ENCODE measurements around the gene FXR2. TPM values are rescaled to one million over a fixed set of nuclear protein-coding genes. Genes with fewer than 3 reads are reported as not detected.
A peak's percentile ranks its signal among the peaks of the same experiment; 100 is the strongest.
"Not testable (repeated sequence)": the region's sequence is repeated elsewhere in the genome, so short reads cannot be mapped to it uniquely, and the experiment has no call there.

FXR2 gene
- total RNA-seq, 1 donor from 2014 or later: 111 TPM

DNA sequence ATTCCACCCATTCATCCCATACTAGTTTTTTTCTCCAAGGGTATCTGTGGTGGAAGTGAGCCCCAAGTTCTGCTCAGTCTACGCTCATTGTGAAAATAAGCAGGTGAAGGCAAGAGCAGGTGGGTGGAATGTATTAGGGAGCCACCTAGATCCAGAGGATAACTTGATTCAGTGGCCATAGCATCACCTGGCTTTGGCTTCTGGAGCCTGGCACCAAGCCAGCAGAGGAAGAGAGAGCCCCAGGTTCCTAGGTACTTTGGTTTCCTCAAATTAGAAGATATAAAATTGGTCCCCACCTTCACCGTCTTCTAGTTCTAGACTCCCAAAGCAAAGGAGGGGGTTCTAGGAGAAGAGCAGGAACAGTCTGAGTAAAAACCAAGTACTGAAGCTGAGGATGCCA lies 4.1 kb downstream of the FXR2 start:
- TF ChIP-seq, protein P1, sequence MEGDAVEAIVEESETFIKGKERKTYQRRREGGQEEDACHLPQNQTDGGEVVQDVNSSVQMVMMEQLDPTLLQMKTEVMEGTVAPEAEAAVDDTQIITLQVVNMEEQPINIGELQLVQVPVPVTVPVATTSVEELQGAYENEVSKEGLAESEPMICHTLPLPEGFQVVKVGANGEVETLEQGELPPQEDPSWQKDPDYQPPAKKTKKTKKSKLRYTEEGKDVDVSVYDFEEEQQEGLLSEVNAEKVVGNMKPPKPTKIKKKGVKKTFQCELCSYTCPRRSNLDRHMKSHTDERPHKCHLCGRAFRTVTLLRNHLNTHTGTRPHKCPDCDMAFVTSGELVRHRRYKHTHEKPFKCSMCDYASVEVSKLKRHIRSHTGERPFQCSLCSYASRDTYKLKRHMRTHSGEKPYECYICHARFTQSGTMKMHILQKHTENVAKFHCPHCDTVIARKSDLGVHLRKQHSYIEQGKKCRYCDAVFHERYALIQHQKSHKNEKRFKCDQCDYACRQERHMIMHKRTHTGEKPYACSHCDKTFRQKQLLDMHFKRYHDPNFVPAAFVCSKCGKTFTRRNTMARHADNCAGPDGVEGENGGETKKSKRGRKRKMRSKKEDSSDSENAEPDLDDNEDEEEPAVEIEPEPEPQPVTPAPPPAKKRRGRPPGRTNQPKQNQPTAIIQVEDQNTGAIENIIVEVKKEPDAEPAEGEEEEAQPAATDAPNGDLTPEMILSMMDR (IDR thresholded peaks at IDR 0.05; ENCODE audit: borderline replicate concordance): no peak
- H3K4me3 ChIP-seq: no peak overlapping the region
- peak overlapping the region; percentile 27 for H3K27ac ChIP-seq (replicated peaks)
- peaks cover 10% of the 10 kb centered on the region for H3K36me3 ChIP-seq
- H3K27me3 ChIP-seq (ENCODE audit: low read depth): no peaks in the 10 kb centered on the region
- H3K9me3 ChIP-seq (replicated peaks): no peaks in the 10 kb centered on the region
- peaks cover 85% of the 10 kb centered on the region for H3K4me1 ChIP-seq
- DNase-seq: no peak
- intact Hi-C loops (cut with micrococcal nuclease): no loop called here

DNA sequence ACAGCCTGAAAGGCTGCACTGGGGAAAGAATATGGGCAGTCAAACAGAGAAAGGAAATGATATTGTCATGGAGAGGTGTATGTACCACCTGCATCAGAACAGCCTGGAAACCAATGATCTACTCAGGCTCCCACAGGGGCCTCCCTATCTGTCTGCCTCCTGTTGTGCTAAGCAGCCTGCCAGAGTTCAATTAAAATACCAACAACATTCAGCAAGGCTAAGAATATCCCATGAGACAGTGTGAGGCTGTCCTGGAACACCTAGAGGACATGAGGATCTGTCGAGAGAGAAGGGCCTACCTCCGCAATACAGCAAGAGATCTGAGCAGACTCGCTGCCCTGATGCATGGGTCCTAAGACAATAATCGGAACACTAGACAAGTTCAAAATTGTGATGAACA lies 8.4 kb downstream of the FXR2 start:
- Histone ChIP-seq H3K4me3 (no peak overlapping the region), H3K4me1 (peaks cover 55% of the 10 kb centered on the region), H3K27me3 (ENCODE audit: low read depth) (no peaks in the 10 kb centered on the region), H3K9me3 (replicated peaks) (no peaks in the 10 kb centered on the region), H3K27ac (replicated peaks) (peak overlapping the region; percentile 89), H3K36me3 (peaks cover 50% of the 10 kb centered on the region)
- DNase-seq: no peak
- TF ChIP-seq, protein P1 (IDR thresholded peaks at IDR 0.05; ENCODE audit: borderline replicate concordance): no peak
- intact Hi-C loops (cut with micrococcal nuclease): no loop called here

DNA sequence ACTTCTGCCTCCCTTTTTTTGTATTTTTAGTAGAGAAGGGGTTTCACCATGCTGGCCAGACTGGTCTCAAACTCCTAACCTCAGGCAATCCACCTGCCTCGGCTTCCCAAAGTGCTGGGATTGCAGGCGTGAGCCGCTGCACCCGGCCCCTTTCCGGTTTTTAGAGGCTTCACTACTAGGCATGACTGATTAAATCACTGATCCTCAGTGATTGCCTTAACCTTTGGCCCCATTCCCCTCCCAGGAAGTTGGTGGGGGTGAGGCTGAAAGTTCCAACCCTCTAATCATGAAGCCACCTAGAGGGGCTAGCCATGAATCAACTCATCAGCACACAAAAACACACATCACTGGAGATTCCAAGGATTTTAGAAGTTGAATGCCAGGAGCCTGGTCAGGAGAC lies 17.1 kb downstream of the FXR2 start:
- intact Hi-C loops (cut with micrococcal nuclease); H3K27ac ChIP-seq (replicated peaks); H3K9me3 ChIP-seq (replicated peaks); DNase-seq; H3K4me1 ChIP-seq; H3K27me3 ChIP-seq (ENCODE audit: low read depth); H3K4me3 ChIP-seq: not testable (repeated sequence)
- H3K36me3 ChIP-seq: peaks cover 97% of the 10 kb centered on the region

DNA sequence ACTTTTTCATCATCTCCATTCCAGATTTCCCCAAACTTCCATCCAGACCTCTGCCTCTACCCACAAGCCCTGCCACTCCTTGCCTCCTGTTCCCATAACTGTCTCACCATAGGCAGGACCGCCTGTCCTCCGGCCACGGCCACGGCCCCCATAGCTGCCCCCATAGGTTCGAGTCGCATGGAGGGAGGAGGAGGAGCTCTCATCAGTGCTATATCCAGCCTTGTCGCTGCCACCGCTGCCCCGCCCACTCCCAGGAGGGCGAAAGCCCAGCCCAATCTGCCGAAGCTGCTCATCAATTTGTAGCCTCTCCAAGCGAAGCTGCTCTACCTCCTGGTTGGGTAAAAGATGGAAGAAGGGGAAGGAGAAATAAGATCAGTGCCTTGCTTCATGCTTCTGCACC lies 21.4 kb downstream of the FXR2 start:
- no peak for DNase-seq
- peaks cover 73% of the 10 kb centered on the region for H3K36me3 ChIP-seq
- intact Hi-C loops (cut with micrococcal nuclease): no loop called here

DNA sequence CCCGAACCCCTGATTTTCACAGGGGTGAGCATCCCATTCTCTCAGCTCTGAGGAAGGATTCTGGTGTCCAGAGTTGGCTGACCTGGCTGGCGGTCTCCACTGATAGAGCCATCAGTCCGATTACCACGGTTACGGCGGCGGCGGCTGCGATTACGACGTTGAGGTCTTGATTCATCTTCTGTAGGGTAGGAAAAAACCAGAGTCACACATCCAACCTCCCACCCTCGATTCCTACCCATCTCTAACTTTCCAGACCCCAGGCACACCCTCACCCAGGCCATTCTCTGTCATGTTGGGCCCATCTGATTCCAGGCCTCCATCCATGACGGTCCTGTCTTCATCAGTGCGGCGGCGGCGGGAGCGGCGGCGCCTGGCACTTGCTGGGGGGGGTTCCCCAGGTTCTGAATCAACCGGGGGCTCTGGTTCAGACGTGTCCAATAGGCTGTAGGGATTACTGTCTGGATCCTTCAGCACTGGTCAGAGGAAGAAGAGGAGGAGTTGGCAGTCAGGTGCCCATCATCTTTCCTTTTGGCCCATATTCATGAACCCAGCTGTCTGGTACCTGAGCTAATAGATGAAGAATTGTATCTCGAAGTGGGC lies 22.2 kb downstream of the FXR2 start:
- no peak overlapping the region for H3K27ac ChIP-seq (replicated peaks)
- no peaks in the 10 kb centered on the region for H3K27me3 ChIP-seq (ENCODE audit: low read depth)
- intact Hi-C loops (cut with micrococcal nuclease): no loop called here
- peaks cover 72% of the 10 kb centered on the region for H3K36me3 ChIP-seq
- no peak for DNase-seq
- no peak overlapping the region for H3K4me3 ChIP-seq
- H3K4me1 ChIP-seq: peaks cover 25% of the 10 kb centered on the region
- no peaks in the 10 kb centered on the region for H3K9me3 ChIP-seq (replicated peaks)
- TF ChIP-seq, protein P1 (IDR thresholded peaks at IDR 0.05; ENCODE audit: borderline replicate concordance): no peak

More for the DNA sequence above, 21.4 kb downstream of the FXR2 start:
- no peak overlapping the region for H3K4me3 ChIP-seq
- TF ChIP-seq, protein P1 (IDR thresholded peaks at IDR 0.05; ENCODE audit: borderline replicate concordance): no peak
- no peaks in the 10 kb centered on the region for H3K27me3 ChIP-seq (ENCODE audit: low read depth)
- no peak overlapping the region for H3K27ac ChIP-seq (replicated peaks)
- peaks cover 17% of the 10 kb centered on the region for H3K4me1 ChIP-seq
- H3K9me3 ChIP-seq (replicated peaks): no peaks in the 10 kb centered on the region

DNA sequence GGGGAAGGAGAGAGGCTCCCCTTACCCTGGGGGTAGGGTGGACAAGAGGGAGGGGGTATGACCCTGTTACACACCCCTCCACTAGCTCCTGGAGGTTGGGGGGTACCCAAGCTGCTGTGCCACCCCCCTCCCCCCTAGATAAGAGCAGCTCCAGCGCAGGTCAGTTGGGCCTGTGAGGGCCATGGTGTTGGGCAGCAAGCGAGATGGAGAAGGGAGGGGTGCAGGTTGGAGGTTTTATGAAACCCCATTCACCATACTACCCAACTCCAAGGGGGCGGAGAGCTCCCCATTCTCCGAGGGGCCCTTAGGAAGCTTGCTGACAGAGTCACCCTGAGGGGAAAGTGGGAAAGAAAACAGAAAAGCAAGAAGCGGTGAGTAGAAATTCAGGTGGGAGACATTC lies 23.1 kb downstream of the FXR2 start:
- peaks cover 67% of the 10 kb centered on the region for H3K36me3 ChIP-seq
- H3K4me3 ChIP-seq: no peak overlapping the region
- no peak overlapping the region for H3K27ac ChIP-seq (replicated peaks)

More for the DNA sequence above, 23.1 kb downstream of the FXR2 start:
- intact Hi-C loops (cut with micrococcal nuclease): no loop called here
- peaks cover 31% of the 10 kb centered on the region for H3K4me1 ChIP-seq
- TF ChIP-seq, protein P1 (IDR thresholded peaks at IDR 0.05; ENCODE audit: borderline replicate concordance): no peak
- H3K27me3 ChIP-seq (ENCODE audit: low read depth): no peaks in the 10 kb centered on the region
- no peaks in the 10 kb centered on the region for H3K9me3 ChIP-seq (replicated peaks)
- DNase-seq: no peak

All from left ventricle myocardium inferior (tissue), 1 donor.